ENCODE measurements around the gene IL2RA. TPM values are rescaled to one million over a fixed set of nuclear protein-coding genes. Genes with fewer than 3 reads are reported as not detected.

The IL2RA gene
- total RNA-seq, 1 experiment from 2014 or later = 0.59 TPM

GRCh38 chr10:6006546-6006945 lies 55.6 kb downstream of the IL2RA start:
- intact Hi-C loops (cut with micrococcal nuclease) = no loop called here
- POLR2A ChIA-PET = no interaction called here
- ATAC-seq = no peak
- BruUV-seq (replicated peaks) = no TSS peak
- no peaks in the 10 kb centered on the region for H3K36me3 ChIP-seq (ENCODE audit: control insufficient read depth in 1 of 2, insufficient read depth in 2 of 2, low read length in 2 of 2)
- H3K9me3 ChIP-seq (ENCODE audit: control insufficient read depth in 1 of 2, insufficient read depth in 1 of 2, low read depth in 1 of 2, low read length in 2 of 2) = no peaks in the 10 kb centered on the region
- no peak overlapping the region for H2AFZ ChIP-seq (ENCODE audit: low read depth, low read length, poor library complexity, severe bottlenecking)
- H3K79me2 ChIP-seq (ENCODE audit: insufficient read depth, low read length) = no peaks in the 10 kb centered on the region
- CTCF ChIA-PET = no interaction called here
- no peaks in the 10 kb centered on the region for H4K20me1 ChIP-seq (ENCODE audit: insufficient read depth)
- no peak overlapping the region for H3K9ac ChIP-seq (ENCODE audit: low read length)
- no peak for TF ChIP-seq ELF1 (IDR thresholded peaks at IDR 0.05; ENCODE audit: borderline replicate concordance, low read depth)
- no peak for TF ChIP-seq ZBTB33 (IDR thresholded peaks at IDR 0.05; ENCODE audit: extremely low read depth, insufficient replicate concordance, low read length)
- TF ChIP-seq SIN3A (IDR thresholded peaks at IDR 0.05; ENCODE audit: low read depth) = no peak
- TF ChIP-seq CBX3 (IDR thresholded peaks at IDR 0.05; ENCODE audit: low read depth) = no peak
- no peak for TF ChIP-seq ZFX (IDR thresholded peaks at IDR 0.05)
- H3K27ac ChIP-seq (ENCODE audit: low read depth, low read length) = no peak overlapping the region
- no peak for DNase-seq (ENCODE audit: low read depth, low spot score)
- H3K9me2 ChIP-seq (ENCODE audit: insufficient read depth) = no peaks in the 10 kb centered on the region
- H3K4me1 ChIP-seq (ENCODE audit: control insufficient read depth in 1 of 2, insufficient read depth in 2 of 2, low read length in 2 of 2) = no peaks in the 10 kb centered on the region
- no peak overlapping the region for H3K4me2 ChIP-seq (ENCODE audit: low read length)
- H3K4me3 ChIP-seq (replicated peaks in 1 of 2; ENCODE audit: low read depth in 1 of 2, low read length in 2 of 2) = no peak overlapping the region
- no peaks in the 10 kb centered on the region for H3K27me3 ChIP-seq (ENCODE audit: insufficient read depth, low read length)
- RAD21 ChIA-PET (ENCODE audit: low non-redundant PET in 1 of 2, low total read pairs in 2 of 2, uncharacterized antibody in 2 of 2, unreplicated experiment in 2 of 2) = no interaction called here

GRCh38 chr10:6005856-6006395 lies 56.2 kb downstream of the IL2RA start:
- POLR2A ChIA-PET = no interaction called here
- H2AFZ ChIP-seq (ENCODE audit: low read depth, low read length, poor library complexity, severe bottlenecking) = no peak overlapping the region
- no peak overlapping the region for H3K4me3 ChIP-seq (replicated peaks in 1 of 2; ENCODE audit: low read depth in 1 of 2, low read length in 2 of 2)
- no peaks in the 10 kb centered on the region for H3K79me2 ChIP-seq (ENCODE audit: insufficient read depth, low read length)
- DNase-seq (ENCODE audit: low read depth, low spot score) = no peak
- no peaks in the 10 kb centered on the region for H3K4me1 ChIP-seq (ENCODE audit: control insufficient read depth in 1 of 2, insufficient read depth in 2 of 2, low read length in 2 of 2)
- no peak for ATAC-seq
- H3K4me2 ChIP-seq (ENCODE audit: low read length) = no peak overlapping the region
- BruUV-seq (replicated peaks) = no TSS peak
- no peaks in the 10 kb centered on the region for H3K9me2 ChIP-seq (ENCODE audit: insufficient read depth)
- H4K20me1 ChIP-seq (ENCODE audit: insufficient read depth) = no peaks in the 10 kb centered on the region
- CTCF ChIA-PET = no interaction called here
- H3K9me3 ChIP-seq (ENCODE audit: control insufficient read depth in 1 of 2, insufficient read depth in 1 of 2, low read depth in 1 of 2, low read length in 2 of 2) = no peaks in the 10 kb centered on the region
- intact Hi-C loops (cut with micrococcal nuclease) = no loop called here
- no peaks in the 10 kb centered on the region for H3K36me3 ChIP-seq (ENCODE audit: control insufficient read depth in 1 of 2, insufficient read depth in 2 of 2, low read length in 2 of 2)
- RAD21 ChIA-PET (ENCODE audit: low non-redundant PET in 1 of 2, low total read pairs in 2 of 2, uncharacterized antibody in 2 of 2, unreplicated experiment in 2 of 2) = no interaction called here
- H3K27me3 ChIP-seq (ENCODE audit: insufficient read depth, low read length) = no peaks in the 10 kb centered on the region
- no peak overlapping the region for H3K9ac ChIP-seq (ENCODE audit: low read length)
- no peak overlapping the region for H3K27ac ChIP-seq (ENCODE audit: low read depth, low read length)
- TF ChIP-seq EGR1 (IDR thresholded peaks at IDR 0.05; ENCODE audit: low read depth) (no peak), CEBPB (IDR thresholded peaks at IDR 0.05; ENCODE audit: low read depth) (no peak), ELF1 (IDR thresholded peaks at IDR 0.05; ENCODE audit: borderline replicate concordance, low read depth) (no peak), JUND (IDR thresholded peaks at IDR 0.05) (no peak), MAX (IDR thresholded peaks at IDR 0.05) (no peak), TCF7L2 (IDR thresholded peaks at IDR 0.05; ENCODE audit: borderline replicate concordance, extremely low read depth, insufficient read depth, insufficient read length) (no peak), ATF3 (IDR thresholded peaks at IDR 0.05) (no peak), POLR2A (IDR thresholded peaks at IDR 0.05; ENCODE audit: borderline replicate concordance, extremely low read depth, insufficient read depth, insufficient read length) (no peak), EZH2phosphoT487 (IDR thresholded peaks at IDR 0.05; ENCODE audit: borderline replicate concordance) (no peak), ZNF274 (IDR thresholded peaks at IDR 0.05; ENCODE audit: low read depth, low read length) (no peak), ZFX (IDR thresholded peaks at IDR 0.05) (no peak), RAD21 (IDR thresholded peaks at IDR 0.05; ENCODE audit: low read depth) (no peak), POLR2AphosphoS5 (IDR thresholded peaks at IDR 0.05; ENCODE audit: low read depth, low read length) (no peak), ZBTB33 (IDR thresholded peaks at IDR 0.05; ENCODE audit: extremely low read depth, insufficient replicate concordance, low read length) (no peak)

Measured in HCT116 (cell line).